Karpas-422 (cell line): ENCODE data around the gene STYX. TPM values are rescaled to one million over a fixed set of nuclear protein-coding genes. Genes with fewer than 3 reads are reported as not detected.

ENCODE experiments used
- DNase-seq: peaks from one replicate; pipeline ENCODE4 v3.0.0-alpha.2; 2015
- H2AFZ ChIP-seq: fragments of 200-600 bp; sonication (generic); 2 replicates; pipeline ENCODE4 v1.6.1; 2014; ENCODE audit warnings: antibody characterized with exemption, low read length, mixed read lengths
- H3K27ac ChIP-seq: fragments of 200-600 bp; sonication (generic); 2 replicates; pipeline ENCODE4 v1.5.1; 2014; ENCODE audit warnings: mild to moderate bottlenecking, low read length, moderate library complexity
- H3K27me3 ChIP-seq: fragments of 200-600 bp; sonication (generic); 2 replicates; pipeline ENCODE4 v1.6.1; 2014; ENCODE audit warnings: low read length, mixed read lengths
- H3K36me3 ChIP-seq: fragments of 200-600 bp; sonication (generic); 2 replicates; pipeline ENCODE4 v1.6.1; 2014; ENCODE audit warnings: low read length, mixed read lengths; ENCODE audit not compliant: insufficient read depth
- H3K4me1 ChIP-seq: fragments of 200-600 bp; sonication (generic); 2 replicates; pipeline ENCODE4 v1.6.1; 2014; ENCODE audit warnings: mild to moderate bottlenecking, low read length, mixed read lengths
- H3K4me2 ChIP-seq: fragments of 200-600 bp; sonication (generic); 2 replicates; pipeline ENCODE4 v1.6.1; 2014; ENCODE audit warnings: low read length, low read depth, mild to moderate bottlenecking; ENCODE audit not compliant: poor library complexity, severe bottlenecking
- H3K4me3 ChIP-seq: fragments of 200-600 bp; sonication (generic); 2 replicates; pipeline ENCODE4 v1.5.1; 2014; ENCODE audit warnings: mild to moderate bottlenecking, antibody characterized with exemption, low read length, mixed read lengths
- H3K79me2 ChIP-seq: fragments of 200-600 bp; sonication (generic); 2 replicates; pipeline ENCODE4 v1.6.1; 2014; ENCODE audit warnings: mild to moderate bottlenecking, low read length, mixed read lengths
- H3K9ac ChIP-seq: fragments of 200-600 bp; sonication (generic); 2 replicates; pipeline ENCODE4 v1.6.0; 2014; ENCODE audit warnings: low read length
- H3K9me2 ChIP-seq: fragments of 200-600 bp; sonication (generic), shearing (Covaris generic); replicated peaks from 2 replicates; pipeline ENCODE4 v1.6.0; 2014; ENCODE audit warnings: mild to moderate bottlenecking, low read length, moderate library complexity; ENCODE audit not compliant: insufficient read depth
- H3K9me3 ChIP-seq: fragments of 300-700, 200-600 bp; sonication (generic); 2 replicates; pipeline ENCODE4 v1.6.1; 2014; ENCODE audit warnings: low read length, mixed read lengths
- H4K20me1 ChIP-seq: fragments of 200-600 bp; sonication (generic); 2 replicates; pipeline ENCODE4 v1.6.1; 2014; ENCODE audit warnings: mild to moderate bottlenecking, antibody characterized with exemption, low read length, low read depth; ENCODE audit not compliant: insufficient read depth
- total RNA-seq: library from RNA; depleted of rRNA; stranded (reverse); fragments of >200 nt; shearing (Covaris generic); gene quantifications from 2 replicates; pipeline ENCODE4 v1.2.3, GENCODE V29; 2014; ENCODE audit warnings: low replicate concordance

The STYX gene
- total RNA-seq, 1 experiment from 2014 or later, result 40.5 TPM

DNA sequence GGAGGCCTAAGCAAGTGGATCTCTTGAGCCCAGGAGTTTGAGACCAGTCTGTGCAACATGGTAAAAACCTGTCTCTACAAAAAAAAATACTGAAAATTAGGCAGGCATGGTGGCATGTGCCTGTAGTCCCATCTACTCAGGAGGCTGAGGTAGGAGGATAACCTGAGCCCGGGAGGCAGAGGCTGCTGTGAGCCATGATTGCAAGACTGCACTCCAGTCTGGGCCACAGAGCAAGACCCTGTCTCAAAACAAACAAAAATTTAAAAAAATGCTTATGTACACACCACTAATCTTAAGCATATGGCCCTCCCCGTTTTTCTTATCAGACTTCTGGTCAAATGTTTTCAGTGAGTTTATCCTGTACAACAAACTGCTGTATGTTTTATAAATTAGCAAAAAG, 63.1 kb downstream of the STYX start:
- H3K36me3 ChIP-seq, result peaks cover 4% of the 10 kb centered on the region; the same call in 1 of the 2 replicates
- H3K4me1 ChIP-seq, result peaks cover 26% of the 10 kb centered on the region
- peaks cover 31% of the 10 kb centered on the region for H3K79me2 ChIP-seq
- H3K9me3 ChIP-seq, result no peaks in the 10 kb centered on the region
- no peak overlapping the region for H3K27ac ChIP-seq
- H3K9me2 ChIP-seq, result no peaks in the 10 kb centered on the region
- H3K27me3 ChIP-seq, result no peaks in the 10 kb centered on the region
- H2AFZ ChIP-seq, result no peak overlapping the region
- DNase-seq, result no peak
- no peak overlapping the region for H3K4me2 ChIP-seq
- no peaks in the 10 kb centered on the region for H4K20me1 ChIP-seq
- H3K4me3 ChIP-seq, result no peak overlapping the region
- H3K9ac ChIP-seq, result no peak overlapping the region

DNA sequence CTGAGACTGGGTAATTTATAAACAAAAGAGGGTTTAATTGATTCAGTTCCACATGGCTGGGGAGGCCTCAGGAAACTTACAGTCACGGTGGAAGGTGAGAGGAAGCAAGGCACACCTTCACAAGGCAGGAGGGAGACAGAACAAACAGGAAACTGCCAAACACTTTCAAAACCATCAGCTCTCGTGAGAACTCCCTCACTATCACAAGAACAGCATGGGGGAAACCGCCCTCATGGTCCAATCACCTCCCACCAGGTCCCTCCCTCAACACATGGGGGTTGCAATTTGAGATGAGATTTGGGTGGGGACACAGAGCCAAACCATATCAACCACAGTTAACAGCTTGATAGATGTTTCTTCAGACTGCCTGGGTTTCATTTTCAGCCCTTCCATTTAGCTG, 67.7 kb downstream of the STYX start:
- H4K20me1 ChIP-seq, result no peaks in the 10 kb centered on the region
- H3K9me2 ChIP-seq, result no peaks in the 10 kb centered on the region
- no peaks in the 10 kb centered on the region for H3K36me3 ChIP-seq
- H3K9ac ChIP-seq, result no peak overlapping the region
- no peaks in the 10 kb centered on the region for H3K4me1 ChIP-seq
- no peaks in the 10 kb centered on the region for H3K9me3 ChIP-seq
- H3K4me3 ChIP-seq, result no peak overlapping the region
- H3K79me2 ChIP-seq, result no peaks in the 10 kb centered on the region
- no peak overlapping the region for H3K27ac ChIP-seq
- H3K4me2 ChIP-seq, result no peak overlapping the region
- H2AFZ ChIP-seq, result no peak overlapping the region
- H3K27me3 ChIP-seq, result no peaks in the 10 kb centered on the region
- no peak for DNase-seq

DNA sequence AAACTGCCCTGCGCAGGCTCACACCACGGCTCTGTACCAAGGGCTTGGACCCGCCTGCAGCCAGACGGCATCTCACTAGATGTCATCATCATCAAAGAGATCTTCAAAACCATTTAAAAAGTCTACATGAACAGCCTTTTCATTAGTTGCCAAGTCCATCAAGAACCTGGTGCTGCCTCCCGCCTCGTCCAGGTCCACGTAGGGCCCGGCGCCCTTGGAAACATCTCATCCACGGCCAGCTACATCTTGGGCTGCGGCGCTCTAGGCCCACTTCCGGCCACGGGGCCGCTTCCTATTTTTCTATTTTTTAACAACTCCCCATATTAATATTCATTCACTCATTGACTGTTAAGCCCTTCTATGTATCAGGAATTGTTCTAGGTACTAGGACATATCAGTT, 68.9 kb downstream of the STYX start:
- Histone ChIP-seq H3K4me1 (no peaks in the 10 kb centered on the region), H3K79me2 (no peaks in the 10 kb centered on the region), H3K9ac (no peak overlapping the region), H4K20me1 (no peaks in the 10 kb centered on the region), H3K36me3 (no peaks in the 10 kb centered on the region), H3K27me3 (no peaks in the 10 kb centered on the region), H3K9me3 (no peaks in the 10 kb centered on the region), H2AFZ (no peak overlapping the region), H3K4me2 (no peak overlapping the region), H3K9me2 (no peaks in the 10 kb centered on the region), H3K4me3 (no peak overlapping the region), H3K27ac (no peak overlapping the region)
- DNase-seq, result no peak

DNA sequence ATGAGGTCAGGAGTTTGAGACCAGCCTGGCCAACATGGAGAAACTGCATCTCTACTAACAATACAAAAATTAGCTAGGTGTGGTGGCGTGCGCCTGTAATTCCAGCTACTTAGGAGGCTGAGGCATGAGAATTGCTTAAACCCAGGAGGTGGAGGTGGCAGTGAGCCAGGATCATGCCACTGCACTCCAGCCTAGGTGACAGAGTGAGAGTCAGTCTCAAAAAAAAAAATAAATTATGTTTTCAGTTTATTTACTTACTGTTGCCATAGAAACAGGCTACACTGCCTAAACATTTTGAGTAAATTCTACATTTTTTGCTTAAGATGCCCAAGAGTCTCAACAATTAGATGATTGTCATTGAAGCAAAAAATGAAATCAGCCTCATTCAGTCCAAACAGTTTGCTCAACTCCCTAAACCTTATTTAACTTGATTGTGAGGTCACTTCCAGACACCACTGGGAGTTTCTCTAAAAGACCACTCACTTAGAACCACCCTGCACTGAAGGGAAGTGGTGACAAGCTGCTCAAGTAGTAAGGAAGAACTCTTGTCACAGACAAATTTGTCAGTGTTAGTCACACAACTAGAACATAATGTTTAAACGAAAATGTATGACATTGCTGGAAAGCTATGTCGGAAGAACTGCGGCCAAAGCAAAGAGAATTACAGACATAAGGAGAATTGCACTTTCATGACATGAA, 71.2 kb downstream of the STYX start:
- Histone ChIP-seq H2AFZ (no peak overlapping the region), H3K9me3 (no peaks in the 10 kb centered on the region), H3K4me3 (no peak overlapping the region), H4K20me1 (no peaks in the 10 kb centered on the region), H3K9me2 (no peaks in the 10 kb centered on the region), H3K27me3 (no peaks in the 10 kb centered on the region), H3K4me2 (no peak overlapping the region), H3K27ac (no peak overlapping the region), H3K36me3 (no peaks in the 10 kb centered on the region), H3K4me1 (no peaks in the 10 kb centered on the region), H3K79me2 (no peaks in the 10 kb centered on the region), H3K9ac (no peak overlapping the region)
- DNase-seq, result no peak

- DNase-seq, result no peak
- no peak overlapping the region for H3K9ac ChIP-seq
- H3K9me2 ChIP-seq, result no peaks in the 10 kb centered on the region
- no peaks in the 10 kb centered on the region for H3K36me3 ChIP-seq
- no peak overlapping the region for H3K4me3 ChIP-seq
- H3K9me3 ChIP-seq, result no peaks in the 10 kb centered on the region
- no peaks in the 10 kb centered on the region for H3K27me3 ChIP-seq
- H3K27ac ChIP-seq, result no peak overlapping the region
- H4K20me1 ChIP-seq, result no peaks in the 10 kb centered on the region
- no peaks in the 10 kb centered on the region for H3K79me2 ChIP-seq
- no peak overlapping the region for H2AFZ ChIP-seq
- H3K4me2 ChIP-seq, result no peak overlapping the region
- H3K4me1 ChIP-seq, result no peaks in the 10 kb centered on the region
Observed at GRCh38 chr14:52802597-52802996, 72.6 kb downstream of the STYX start.

- no peak for DNase-seq
- Histone ChIP-seq H3K9me3 (no peaks in the 10 kb centered on the region), H2AFZ (no peak overlapping the region), H3K27ac (no peak overlapping the region), H3K27me3 (no peaks in the 10 kb centered on the region), H3K4me2 (no peak overlapping the region), H3K9me2 (no peaks in the 10 kb centered on the region), H3K4me3 (no peak overlapping the region), H3K4me1 (no peaks in the 10 kb centered on the region), H4K20me1 (no peaks in the 10 kb centered on the region), H3K79me2 (no peaks in the 10 kb centered on the region), H3K9ac (no peak overlapping the region), H3K36me3 (no peaks in the 10 kb centered on the region)
Observed at GRCh38 chr14:52806115-52806514, 76.1 kb downstream of the STYX start.

DNA sequence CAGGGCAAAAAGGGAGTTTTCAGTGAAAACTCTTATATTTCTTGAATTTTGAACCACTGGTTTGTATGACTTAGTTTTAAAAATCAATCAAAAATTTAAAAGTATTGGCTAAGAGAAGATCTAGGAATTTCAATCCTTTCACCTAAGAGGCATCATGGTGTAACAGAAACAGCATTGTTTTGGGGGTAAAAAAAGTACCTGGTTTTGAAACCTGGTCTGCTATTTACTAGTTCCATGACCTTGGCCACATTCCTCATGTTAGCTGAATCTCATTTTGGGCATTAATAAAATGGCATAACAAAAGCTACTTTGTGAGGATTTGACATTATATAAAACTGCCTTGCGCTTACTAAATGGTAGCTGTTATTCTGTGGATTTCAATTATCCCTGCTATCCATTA, 78.1 kb downstream of the STYX start:
- DNase-seq, result no peak
- no peaks in the 10 kb centered on the region for H3K36me3 ChIP-seq
- H3K9me2 ChIP-seq, result no peaks in the 10 kb centered on the region
- H2AFZ ChIP-seq, result no peak overlapping the region
- no peak overlapping the region for H3K4me2 ChIP-seq
- H3K4me1 ChIP-seq, result no peaks in the 10 kb centered on the region
- H3K9ac ChIP-seq, result no peak overlapping the region
- no peaks in the 10 kb centered on the region for H3K27me3 ChIP-seq
- no peaks in the 10 kb centered on the region for H4K20me1 ChIP-seq
- no peaks in the 10 kb centered on the region for H3K79me2 ChIP-seq
- no peak overlapping the region for H3K27ac ChIP-seq
- H3K9me3 ChIP-seq, result no peaks in the 10 kb centered on the region
- no peak overlapping the region for H3K4me3 ChIP-seq

DNA sequence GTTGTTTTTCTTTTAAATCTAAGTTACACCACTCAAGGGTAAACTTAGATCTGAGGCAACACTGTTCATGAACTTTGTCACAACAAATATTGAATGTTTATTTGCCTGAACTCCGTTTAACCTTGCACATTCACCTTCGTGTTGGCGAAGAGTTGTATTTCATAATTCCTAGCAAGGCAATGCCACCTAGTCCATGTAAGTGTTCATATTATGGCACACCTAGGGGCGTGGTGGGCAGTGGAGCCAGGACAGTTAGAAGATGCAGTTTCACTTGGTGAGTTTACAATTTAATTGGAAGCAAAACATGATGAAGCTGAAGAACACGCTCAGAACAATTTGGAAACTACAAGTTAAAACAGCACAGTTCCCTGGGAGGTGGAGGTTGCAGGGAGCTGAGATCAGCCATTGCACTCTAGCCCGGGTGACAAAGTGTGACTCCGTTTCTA, 91.9 kb downstream of the STYX start:
- no peaks in the 10 kb centered on the region for H4K20me1 ChIP-seq
- H3K9me3 ChIP-seq, result no peaks in the 10 kb centered on the region

More for the DNA sequence above, 91.9 kb downstream of the STYX start:
- no peak for DNase-seq
- Histone ChIP-seq H3K36me3 (no peaks in the 10 kb centered on the region), H3K79me2 (no peaks in the 10 kb centered on the region), H3K9me2 (no peaks in the 10 kb centered on the region), H3K4me1 (no peaks in the 10 kb centered on the region), H2AFZ (no peak overlapping the region), H3K4me2 (no peak overlapping the region), H3K4me3 (no peak overlapping the region), H3K27ac (no peak overlapping the region), H3K27me3 (no peaks in the 10 kb centered on the region), H3K9ac (no peak overlapping the region)
